Measurements from ENCODE around the gene LDLRAD3. TPM values are rescaled to one million over a fixed set of nuclear protein-coding genes. Genes with fewer than 3 reads are reported as not detected.
A peak's percentile ranks its signal among the peaks of the same experiment; 100 is the strongest.

The LDLRAD3 gene
- total RNA-seq, 1 donor = 3.9 TPM

DNA sequence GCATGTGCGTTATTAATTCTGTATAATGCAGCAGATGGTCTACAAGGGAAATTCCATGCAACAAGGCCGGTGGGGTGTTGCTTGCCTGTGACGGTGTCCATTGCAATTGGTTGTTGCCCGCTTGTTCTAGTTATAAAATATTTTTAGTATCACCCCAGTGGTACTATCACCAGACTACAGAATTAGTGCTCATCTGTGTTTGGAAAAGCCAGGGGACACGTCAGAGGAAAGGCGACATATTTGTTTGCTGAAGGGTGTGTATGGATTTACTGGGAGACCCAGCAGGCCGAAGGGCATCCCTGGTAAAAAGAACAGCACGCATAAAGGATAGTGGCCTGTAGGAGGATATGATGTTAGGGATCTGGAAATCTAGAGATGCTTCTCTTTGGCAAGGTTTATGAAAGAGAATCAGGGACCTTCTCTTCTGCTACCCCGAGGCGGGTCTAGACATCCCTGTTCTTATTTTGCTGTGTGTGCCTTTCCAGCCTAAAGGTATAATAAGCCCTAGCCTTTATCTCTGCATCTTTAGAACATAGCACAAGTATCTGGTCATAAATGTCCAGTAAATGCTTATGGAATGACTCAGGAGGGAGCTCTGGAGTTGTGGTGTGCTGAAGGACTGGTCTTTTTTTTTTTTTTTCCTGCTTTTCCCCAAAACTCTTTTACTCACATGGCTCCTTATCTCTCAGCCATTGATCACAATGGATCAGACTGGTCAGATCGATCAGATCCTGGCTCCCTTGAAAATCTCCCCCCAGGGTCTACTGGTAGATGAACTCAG is 90.9 kb downstream of the LDLRAD3 start:
- DNase-seq (ENCODE audit: low read depth) = peak; percentile 88
- TF ChIP-seq CTCF (IDR thresholded peaks at IDR 0.05; ENCODE audit: insufficient read depth, low read depth, low read length) = no peak
- no peak overlapping the region for H3K4me3 ChIP-seq (ENCODE audit: low read depth, low read length)

DNA sequence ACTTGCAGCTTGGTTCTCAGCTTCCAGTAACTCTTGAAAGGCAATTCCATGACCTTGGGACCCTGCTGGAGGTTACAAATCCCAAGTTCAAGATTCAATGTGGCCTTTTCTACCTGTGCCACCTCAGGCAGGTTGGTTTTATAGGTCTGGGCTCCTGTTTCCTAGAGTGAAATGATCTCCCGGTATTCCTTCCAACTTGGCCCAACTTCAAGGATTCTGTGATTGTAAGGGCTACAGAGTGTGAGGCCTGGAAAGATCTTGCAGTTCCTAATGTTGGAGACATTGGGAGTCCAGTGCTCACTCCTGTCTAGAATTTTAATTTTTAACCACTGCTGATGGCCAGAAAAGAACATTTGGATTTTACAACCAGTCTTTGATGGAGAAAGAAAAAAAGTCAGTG is 91.6 kb downstream of the LDLRAD3 start:
- no peak for DNase-seq (ENCODE audit: low read depth)
- TF ChIP-seq CTCF (IDR thresholded peaks at IDR 0.05; ENCODE audit: insufficient read depth, low read depth, low read length) = no peak
- no peak overlapping the region for H3K4me3 ChIP-seq (ENCODE audit: low read depth, low read length)

GRCh38 chr11:36035999-36036398 is 92.1 kb downstream of the LDLRAD3 start:
- H3K4me3 ChIP-seq (ENCODE audit: low read depth, low read length) = no peak overlapping the region
- no peak for TF ChIP-seq CTCF (IDR thresholded peaks at IDR 0.05; ENCODE audit: insufficient read depth, low read depth, low read length)
- no peak for DNase-seq (ENCODE audit: low read depth)

GRCh38 chr11:36037031-36037430 is 93.2 kb downstream of the LDLRAD3 start:
- H3K4me3 ChIP-seq (ENCODE audit: low read depth, low read length) = no peak overlapping the region
- no peak for DNase-seq (ENCODE audit: low read depth)
- no peak for TF ChIP-seq CTCF (IDR thresholded peaks at IDR 0.05; ENCODE audit: insufficient read depth, low read depth, low read length)

- no peak for TF ChIP-seq CTCF (IDR thresholded peaks at IDR 0.05; ENCODE audit: insufficient read depth, low read depth, low read length)
- H3K4me3 ChIP-seq (ENCODE audit: low read depth, low read length) = no peak overlapping the region
- no peak for DNase-seq (ENCODE audit: low read depth)
These were observed 94.7 kb downstream of the LDLRAD3 start for GRCh38 chr11:36038541-36038940.

GRCh38 chr11:36039471-36039870 is 95.6 kb downstream of the LDLRAD3 start:
- no peak for TF ChIP-seq CTCF (IDR thresholded peaks at IDR 0.05; ENCODE audit: insufficient read depth, low read depth, low read length)
- DNase-seq (ENCODE audit: low read depth) = no peak
- no peak overlapping the region for H3K4me3 ChIP-seq (ENCODE audit: low read depth, low read length)

Data from fibroblast of villous mesenchyme (primary cell).